ENCODE results near the gene TBC1D5. TPM values are rescaled to one million over a fixed set of nuclear protein-coding genes. Genes with fewer than 3 reads are reported as not detected.

Gene TBC1D5
- total and polyA plus RNA-seq, 2 of the 4 experiments (the other 2 are of a cell fraction) = 16.4 to 57.0 TPM

- no CpG with 5 or more reads among the region's 3 CpGs for WGBS, 2 experiments (ENCODE audit: extremely low coverage in 2 of 2, insufficient read length in 1 of 2)
- Histone ChIP-seq H3K4me3 (ENCODE audit: insufficient read depth, low read depth, low read length) (no peak overlapping the region), H2AK9ac (replicated peaks; ENCODE audit: low read depth, low read length, poor library complexity) (no peak overlapping the region), H2BK5ac (ENCODE audit: low read depth, low read length, poor library complexity, severe bottlenecking) (no peak overlapping the region), H2BK120ac (ENCODE audit: low read depth, low read length) (no peak overlapping the region), H3K18ac (ENCODE audit: low read depth, low read length) (no peak overlapping the region), H3K9me1 (ENCODE audit: insufficient read depth, low read length) (no peaks in the 10 kb centered on the region), H4K20me1 (ENCODE audit: insufficient read depth, low read length) (no peaks in the 10 kb centered on the region), H3K4me2 (ENCODE audit: low read depth, low read length) (no peak overlapping the region), H3K79me1 (ENCODE audit: low read depth in 1 of 2, low read length in 2 of 2) (no peaks in the 10 kb centered on the region), H2AK5ac (ENCODE audit: low read depth, low read length) (no peak overlapping the region), H3K23ac (ENCODE audit: low read depth, low read length) (no peak overlapping the region), H3K4me1 (ENCODE audit: control insufficient read depth, insufficient read depth, low read length) (no peaks in the 10 kb centered on the region), H3K27me3 (ENCODE audit: control insufficient read depth, insufficient read depth, low read length) (no peaks in the 10 kb centered on the region), H2BK15ac (ENCODE audit: low read depth, low read length) (no peak overlapping the region), H4K5ac (ENCODE audit: low read depth, low read length) (no peak overlapping the region), H3K56ac (ENCODE audit: extremely low read depth, insufficient read depth, low read length) (no peak overlapping the region), H2AFZ (replicated peaks; ENCODE audit: low read length, poor library complexity) (no peak overlapping the region), H3K36me3 (ENCODE audit: control insufficient read depth, insufficient read depth, low read length) (no peaks in the 10 kb centered on the region), H3K27ac (ENCODE audit: insufficient read depth, low read length) (no peak overlapping the region), H3K9ac (ENCODE audit: low read depth, low read length) (no peak overlapping the region), H3K14ac (replicated peaks; ENCODE audit: low read depth, low read length) (no peak overlapping the region), H3K4ac (ENCODE audit: low read depth, low read length) (no peak overlapping the region), H4K8ac (ENCODE audit: low read depth in 2 of 2, low read length in 2 of 2) (no peak overlapping the region), H2BK20ac (ENCODE audit: low read depth, low read length) (no peak overlapping the region), H3K9me3 (ENCODE audit: control insufficient read depth, insufficient read depth, low read length) (no peaks in the 10 kb centered on the region), H4K91ac (ENCODE audit: insufficient read depth, low read depth, low read length) (no peak overlapping the region)
- dilution Hi-C loops (cut with HindIII; ENCODE audit: low sequenced_read_pairs, unreplicated experiment) = no loop called here
- in situ Hi-C loops (cut with MboI; ENCODE audit: low sequenced_read_pairs) = loop anchor here (25.0 kb wide), 1 partner anchor 944 kb away; no protein-coding TSS in a partner anchor
- POLR2A ChIA-PET (ENCODE audit: unreplicated experiment) = no interaction called here
- CTCF ChIA-PET = interaction anchor here (1.3 kb wide), 1 partner anchor 630 kb away, joined by 3 read pairs; no protein-coding TSS in a partner anchor
- DNase-seq (no peak), ATAC-seq (ENCODE audit: low read depth) (no peak)
- TF ChIP-seq POLR2A (IDR thresholded peaks at IDR 0.05; ENCODE audit: low read depth, low read length) (no peak), SMC3 (IDR thresholded peaks at IDR 0.05; ENCODE audit: low read depth, low read length) (no peak), RCOR1 (IDR thresholded peaks at IDR 0.05; ENCODE audit: insufficient replicate concordance, low read length) (no peak), RAD21 (IDR thresholded peaks at IDR 0.05; ENCODE audit: low read length) (no peak), MAFK (IDR thresholded peaks at IDR 0.05; ENCODE audit: low read depth, low read length) (no peak), MXI1 (IDR thresholded peaks at IDR 0.05; ENCODE audit: borderline replicate concordance, low read depth, low read length) (no peak), FOS (IDR thresholded peaks at IDR 0.05; ENCODE audit: low read depth, low read length) (no peak), ELK1 (IDR thresholded peaks at IDR 0.05; ENCODE audit: borderline replicate concordance, low read depth, low read length) (no peak), NFE2L2 (IDR thresholded peaks at IDR 0.05; ENCODE audit: low read depth, low read length) (no peak), MAZ (IDR thresholded peaks at IDR 0.05; ENCODE audit: borderline replicate concordance, low read depth, low read length) (no peak), CEBPB (IDR thresholded peaks at IDR 0.05; ENCODE audit: low read depth, low read length) (no peak), BHLHE40 (IDR thresholded peaks at IDR 0.05; ENCODE audit: low read depth, low read length) (no peak)
- BruUV-seq (replicated peaks) = no TSS peak
- intact Hi-C loops (cut with micrococcal nuclease) = loop anchor here (10.0 kb wide), 2 partner anchors 347 to 957 kb away; partner anchors contain the start of gene PLCL2
Observed at GRCh38 chr3:17231537-17232261, 510.7 kb downstream of the TBC1D5 start.

Measured in IMR-90 (cell line).